ELF-1 (cell line): ENCODE results near the gene CNOT9.

Experiments used
- DNase-seq: peaks from one replicate; pipeline ENCODE4 v3.0.0-alpha.2; 2016; ENCODE audit warnings: low read depth, low spot score

Gene CNOT9

GRCh38 chr2:218577482-218578220 is 9.0 kb downstream of the CNOT9 start:
- DNase-seq: no peak

DNA sequence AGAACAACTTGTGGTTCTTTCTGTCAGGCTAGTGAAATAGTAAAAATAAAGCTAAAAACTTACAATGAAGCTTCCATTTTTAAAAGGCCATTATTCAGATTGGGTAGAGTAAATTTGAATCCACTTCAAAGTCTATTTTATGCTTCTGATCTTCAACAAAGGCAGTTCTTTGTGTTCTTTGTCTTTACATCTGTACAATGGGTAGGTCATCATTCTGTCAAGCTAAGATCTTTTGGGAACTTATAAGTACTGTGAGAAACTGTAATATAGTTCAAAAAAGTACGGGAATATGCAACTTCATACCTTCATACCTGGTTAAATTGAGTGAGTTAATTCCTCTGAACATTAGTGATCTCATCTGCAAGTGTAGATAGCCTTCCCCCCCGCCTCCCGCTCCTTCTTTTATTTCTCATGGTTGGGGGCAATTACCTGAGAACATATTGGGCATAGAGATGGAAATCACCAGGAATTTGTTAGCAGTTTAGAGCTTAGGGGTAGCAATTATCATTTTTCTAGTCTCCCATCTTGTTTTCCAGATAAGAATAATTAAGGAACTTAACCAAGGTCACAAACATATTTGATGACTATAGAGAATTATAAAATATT is 9.7 kb downstream of the CNOT9 start:
- no peak for DNase-seq

DNA sequence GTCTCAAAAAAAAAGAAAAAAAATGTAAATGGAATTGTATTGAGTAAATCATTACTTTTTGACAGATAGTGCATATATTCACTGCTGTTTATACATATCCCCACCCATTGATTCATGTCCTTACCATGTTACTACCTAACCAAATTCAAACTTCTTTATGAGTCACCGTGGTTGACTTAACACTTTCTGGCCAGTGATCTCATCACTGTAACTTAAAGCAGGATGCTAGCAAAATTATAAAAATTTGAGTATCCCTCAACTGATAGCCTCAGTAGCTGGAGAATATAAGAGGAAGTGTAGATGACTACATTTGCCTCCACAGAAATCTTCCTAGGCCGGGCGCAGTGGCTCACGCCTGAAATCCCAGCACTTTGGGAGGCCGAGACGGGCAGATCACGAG is 13.4 kb downstream of the CNOT9 start:
- DNase-seq: no peak

GRCh38 chr2:218583983-218584850 is 15.6 kb downstream of the CNOT9 start:
- no peak for DNase-seq

DNA sequence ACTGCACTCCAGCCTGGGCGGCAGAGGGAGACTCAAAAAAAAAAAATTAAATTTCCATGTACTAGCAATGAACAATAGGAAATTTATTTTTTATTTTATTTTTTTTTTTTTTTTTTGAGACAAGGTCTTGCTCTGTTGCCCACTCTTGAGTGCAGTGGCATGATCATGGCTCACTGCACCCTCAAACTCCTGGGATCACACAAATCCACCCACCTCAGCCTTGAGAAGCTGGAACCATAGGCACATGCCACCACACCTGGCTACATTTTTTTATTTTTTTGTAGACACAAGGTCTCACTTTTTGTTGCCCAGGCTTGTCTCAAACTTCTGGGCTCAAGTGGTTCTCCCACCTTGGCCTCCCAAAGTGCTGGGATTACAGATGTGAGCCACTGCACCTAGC is 16.9 kb downstream of the CNOT9 start:
- DNase-seq: no peak

- no peak for DNase-seq
Observed at GRCh38 chr2:218605432-218605831, 36.8 kb downstream of the CNOT9 start.

DNA sequence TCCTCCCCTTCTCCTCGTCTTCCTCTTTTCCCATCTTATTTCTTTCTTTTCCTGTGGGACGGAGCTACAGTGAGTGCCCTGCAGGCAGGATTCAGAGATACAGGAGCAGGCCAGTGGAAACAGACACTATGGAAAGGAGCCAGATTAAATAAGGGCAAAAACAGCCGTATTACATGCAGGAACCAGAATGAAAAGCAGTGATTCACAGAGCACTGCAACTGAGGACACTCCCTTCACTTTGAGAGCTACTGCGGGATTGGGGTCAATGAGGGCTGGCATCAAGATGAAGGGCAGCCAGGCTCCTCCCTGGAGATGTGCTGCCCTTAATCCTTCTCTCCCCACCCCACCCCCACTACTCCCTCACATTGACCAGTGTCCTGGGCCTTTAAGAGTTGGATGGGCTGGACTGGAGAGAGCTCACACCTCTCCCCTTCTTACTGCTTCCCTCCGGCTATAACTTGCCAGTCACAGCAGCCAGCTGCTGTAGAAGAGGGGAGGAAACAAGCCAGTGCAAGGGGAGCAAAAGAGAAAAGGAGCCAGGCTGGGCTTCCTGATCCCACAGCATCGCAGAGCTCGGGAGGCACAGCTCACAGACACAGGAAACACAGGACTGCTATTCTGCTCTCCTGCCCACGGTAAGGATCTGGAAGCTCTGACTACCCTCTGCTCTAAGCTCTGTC is 38.9 kb downstream of the CNOT9 start, which contains the start of gene PLCD4:
Gene PLCD4 (plus strand): TSS at position 464 of the 680 bp plus-strand sequence. CDS start 7,841 bp downstream, outside the sequence.
- peak; percentile 90 for DNase-seq

GRCh38 chr2:218615868-218616315 is 47.3 kb downstream of the CNOT9 start:
- no peak for DNase-seq

DNA sequence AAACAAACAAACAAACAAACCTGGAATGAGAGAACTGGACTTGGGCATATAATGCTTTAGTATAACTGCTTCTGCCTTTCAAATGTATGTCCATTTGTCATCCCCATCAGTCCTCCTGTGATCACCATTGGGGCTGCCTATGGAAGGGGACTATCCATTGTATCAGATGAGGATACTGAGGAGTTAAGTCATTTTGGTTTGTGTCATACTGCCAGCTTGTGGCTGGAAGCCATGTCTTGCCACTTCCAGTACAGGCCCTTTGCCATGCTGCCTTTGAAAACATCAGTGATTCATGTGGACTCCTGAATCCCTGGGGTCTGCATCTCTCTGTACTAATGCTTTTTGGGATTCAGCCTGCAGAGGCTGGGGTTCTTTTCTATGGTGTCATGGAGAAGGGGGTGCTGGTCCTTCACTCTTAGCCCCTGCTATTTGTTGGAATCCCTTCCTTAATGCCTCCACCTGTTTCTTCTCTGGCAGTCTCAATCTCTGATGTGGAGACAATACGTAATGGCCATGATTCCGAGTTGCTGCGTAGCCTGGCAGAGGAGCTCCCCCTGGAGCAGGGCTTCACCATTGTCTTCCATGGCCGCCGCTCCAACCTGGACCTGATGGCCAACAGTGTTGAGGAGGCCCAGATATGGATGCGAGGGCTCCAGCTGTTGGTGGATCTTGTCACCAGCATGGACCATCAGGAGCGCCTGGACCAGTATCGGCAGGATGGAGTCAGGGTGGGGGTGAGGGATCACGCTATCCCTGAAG is 49.6 kb downstream of the CNOT9 start:
- peak; percentile 18 for DNase-seq

GRCh38 chr2:218621007-218621406 is 52.4 kb downstream of the CNOT9 start:
- DNase-seq: no peak

- DNase-seq: no peak
Observed at GRCh38 chr2:218622606-218623365, 54.1 kb downstream of the CNOT9 start.

- DNase-seq: no peak
Observed at GRCh38 chr2:218623366-218623705, 54.7 kb downstream of the CNOT9 start.

DNA sequence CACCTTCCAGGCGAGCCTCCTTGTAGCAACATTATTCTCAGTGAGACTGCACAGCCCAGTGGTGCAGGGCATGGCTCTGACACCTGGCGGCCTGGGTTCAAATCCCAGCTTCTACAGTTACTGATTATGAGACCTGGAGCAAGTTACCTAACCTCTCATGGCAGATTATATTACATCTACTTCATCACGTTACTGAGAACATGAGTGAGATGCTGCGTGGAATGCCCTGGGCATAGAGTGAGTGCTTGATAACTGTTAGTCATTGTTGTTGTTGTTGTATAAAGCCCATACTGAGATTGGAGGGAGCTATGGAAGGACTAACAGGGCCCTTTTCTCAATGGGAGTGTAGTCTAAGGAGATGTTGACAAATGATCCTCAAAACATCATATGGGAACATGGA is 57.7 kb downstream of the CNOT9 start:
- DNase-seq: no peak

DNA sequence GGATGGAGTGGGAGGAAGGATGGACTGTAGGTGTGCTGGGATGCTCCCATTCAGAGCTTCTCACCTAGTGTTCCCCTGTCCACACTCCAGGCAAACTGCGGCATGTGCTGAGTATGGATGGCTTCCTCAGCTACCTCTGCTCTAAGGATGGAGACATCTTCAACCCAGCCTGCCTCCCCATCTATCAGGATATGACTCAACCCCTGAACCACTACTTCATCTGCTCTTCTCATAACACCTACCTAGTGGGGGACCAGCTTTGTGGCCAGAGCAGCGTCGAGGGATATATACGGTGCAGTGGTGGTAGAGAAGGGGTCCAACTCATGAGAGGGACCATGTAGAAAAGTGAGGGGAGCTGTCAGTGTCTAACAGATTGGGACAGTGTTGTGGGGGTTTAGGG is 59.3 kb downstream of the CNOT9 start:
- DNase-seq: no peak

GRCh38 chr2:218631837-218632236 is 63.2 kb downstream of the CNOT9 start:
- no peak for DNase-seq

DNA sequence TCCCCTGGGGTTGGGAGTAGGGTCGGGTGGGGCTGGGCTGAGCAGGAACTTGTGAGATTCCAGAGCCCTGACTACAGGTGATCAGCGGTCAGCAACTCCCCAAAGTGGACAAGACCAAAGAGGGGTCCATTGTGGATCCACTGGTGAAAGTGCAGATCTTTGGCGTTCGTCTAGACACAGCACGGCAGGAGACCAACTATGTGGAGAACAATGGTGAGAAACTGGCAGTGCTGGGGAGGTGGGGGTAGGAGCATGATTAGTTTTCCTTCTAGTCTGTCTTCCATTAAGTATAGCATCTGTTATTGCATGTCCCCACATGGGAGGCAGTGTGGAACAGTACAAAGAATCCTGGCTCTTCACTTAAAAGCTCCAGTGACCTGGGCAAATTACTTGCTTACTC is 67.1 kb downstream of the CNOT9 start:
- no peak for DNase-seq

DNA sequence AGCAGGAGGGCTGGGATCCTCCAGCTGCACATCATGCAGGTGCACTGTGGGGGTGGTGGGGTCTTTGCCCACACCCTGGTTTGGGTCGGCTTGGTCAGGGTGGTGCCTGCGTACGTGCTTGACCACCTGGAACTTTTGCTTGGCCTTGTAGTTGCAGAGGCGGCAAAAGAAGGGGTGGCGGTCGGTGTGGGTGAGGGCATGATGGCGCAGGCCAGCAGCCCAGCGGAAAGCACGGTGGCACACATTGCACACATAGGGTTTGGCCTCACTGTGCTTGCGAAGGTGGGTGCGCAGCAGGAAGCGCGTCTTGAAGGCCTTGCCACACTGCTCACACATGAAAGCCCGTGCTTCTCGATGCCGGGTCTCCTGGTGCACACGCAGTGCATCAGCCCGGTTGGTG is 69.7 kb downstream of the CNOT9 start:
- DNase-seq: no peak

DNA sequence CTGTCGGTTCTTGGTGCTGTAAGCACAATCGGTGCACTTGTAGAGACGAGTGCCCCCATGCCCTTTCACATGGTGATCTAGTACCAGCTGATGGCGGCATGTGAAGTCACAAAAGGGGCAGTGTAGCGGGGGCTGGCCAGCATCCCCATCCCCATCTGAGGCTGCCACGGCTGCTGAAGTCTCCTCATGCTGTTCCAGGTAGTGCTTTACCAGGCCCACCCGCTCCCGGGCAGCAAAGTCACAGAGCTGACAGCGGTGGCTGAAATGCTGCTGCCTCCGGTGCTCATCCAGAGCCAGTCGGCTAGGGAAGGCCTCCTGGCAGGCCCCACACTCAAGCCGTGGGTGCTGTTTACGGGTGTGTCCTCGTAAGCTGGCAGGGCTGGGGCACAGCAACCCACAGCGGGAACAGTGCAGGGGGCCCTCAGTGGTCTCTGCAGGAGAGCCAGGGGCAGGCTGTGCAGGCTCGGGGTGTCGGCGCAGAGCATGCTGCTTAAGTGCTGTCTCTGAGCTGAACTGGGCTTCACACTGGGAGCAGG is 73.5 kb downstream of the CNOT9 start:
- DNase-seq: no peak

DNA sequence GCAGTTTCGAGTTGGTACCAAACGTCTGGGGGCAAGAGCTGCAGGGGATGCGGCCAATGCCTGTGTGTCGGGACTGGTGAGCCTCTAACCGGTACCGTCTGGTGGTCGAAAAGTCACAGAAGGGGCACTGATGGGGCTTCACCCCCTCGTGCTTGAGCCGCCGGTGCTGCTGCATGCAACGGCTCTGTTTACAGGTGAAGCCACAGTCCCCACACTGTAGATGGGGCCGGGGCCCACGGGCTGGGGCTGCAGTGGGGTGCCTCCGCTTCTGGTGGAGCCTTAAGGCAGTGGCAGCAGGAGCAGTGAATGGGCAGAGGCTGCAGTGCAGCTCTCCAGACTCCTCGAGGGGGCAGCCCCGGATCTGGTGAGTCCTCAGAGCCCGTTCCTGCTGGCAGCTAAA is 74.1 kb downstream of the CNOT9 start:
- no peak for DNase-seq

DNA sequence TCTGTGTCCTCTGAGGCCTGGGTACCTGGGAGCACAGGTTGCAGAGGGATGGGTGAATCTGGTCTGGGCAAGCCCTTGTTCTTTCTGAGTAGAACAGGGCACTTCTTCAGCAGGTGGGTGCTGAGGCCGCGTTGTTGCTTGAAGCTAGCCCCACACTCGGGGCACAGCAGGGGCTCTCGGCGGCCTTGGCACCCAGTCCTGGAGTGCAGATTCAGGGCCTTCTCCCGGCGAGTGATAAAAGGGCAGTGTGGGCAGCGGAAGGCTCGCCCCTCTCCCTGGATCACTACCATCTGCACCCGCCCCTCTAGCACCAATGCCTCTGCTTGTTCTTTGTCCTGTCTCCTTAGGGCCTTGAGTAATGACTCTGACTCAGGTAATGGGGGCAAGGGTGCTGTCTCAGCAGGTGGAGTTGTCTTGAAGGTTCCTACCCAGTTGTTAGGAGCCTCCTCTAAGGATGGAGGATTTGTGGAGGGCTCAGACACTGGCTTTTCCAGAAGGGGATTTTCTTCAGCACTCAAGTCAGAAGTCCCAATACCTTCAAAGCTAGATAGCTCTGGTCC is 75.2 kb downstream of the CNOT9 start:
- no peak for DNase-seq
